ENCODE measurements around the gene CBY2.
A peak's percentile ranks its signal among the peaks of the same experiment; 100 is the strongest.

The CBY2 gene

GRCh38 chr13:45704854-45705695, 3.0 kb downstream of the CBY2 start:
- DNase-seq (ENCODE audit: low read depth in 1 of 2, low spot score in 1 of 2) = no peak
- no peak overlapping the region for H3K27ac ChIP-seq (replicated peaks)

GRCh38 chr13:45705918-45706317, 3.8 kb downstream of the CBY2 start:
- DNase-seq (ENCODE audit: low read depth in 1 of 2, low spot score in 1 of 2) = no peak
- Histone ChIP-seq H3K4me3 (replicated peaks; ENCODE audit: insufficient read depth, low read length) (no peak overlapping the region), H3K27me3 (ENCODE audit: insufficient read depth, poor library complexity, severe bottlenecking) (no peaks in the 10 kb centered on the region), H3K27ac (replicated peaks) (no peak overlapping the region)
- TF ChIP-seq SPI1 (IDR thresholded peaks at IDR 0.05; ENCODE audit: borderline replicate concordance, low read depth) = peak; percentile 74
- no peak for TF ChIP-seq REST (IDR thresholded peaks at IDR 0.05; ENCODE audit: insufficient replicate concordance, low read depth)

More at GRCh38 chr13:45704854-45705695, 3.0 kb downstream of the CBY2 start:
- TF ChIP-seq POLR2AphosphoS5 (IDR thresholded peaks at IDR 0.05; ENCODE audit: low read depth) (no peak), GABPA (IDR thresholded peaks at IDR 0.05; ENCODE audit: low read depth) (no peak), CTCF (IDR thresholded peaks at IDR 0.05; ENCODE audit: insufficient read depth, low read length) (no peak), SPI1 (IDR thresholded peaks at IDR 0.05; ENCODE audit: borderline replicate concordance, low read depth) (no peak), REST (IDR thresholded peaks at IDR 0.05; ENCODE audit: insufficient replicate concordance, low read depth) (no peak)
- Histone ChIP-seq H3K4me3 (replicated peaks; ENCODE audit: insufficient read depth, low read length) (no peak overlapping the region), H3K27me3 (ENCODE audit: insufficient read depth, poor library complexity, severe bottlenecking) (no peaks in the 10 kb centered on the region)

GRCh38 chr13:45707516-45708100, 5.5 kb downstream of the CBY2 start:
- Histone ChIP-seq H3K27ac (replicated peaks) (no peak overlapping the region), H3K27me3 (ENCODE audit: insufficient read depth, poor library complexity, severe bottlenecking) (no peaks in the 10 kb centered on the region), H3K4me3 (replicated peaks; ENCODE audit: insufficient read depth, low read length) (no peak overlapping the region)
- TF ChIP-seq CTCF (IDR thresholded peaks at IDR 0.05; ENCODE audit: insufficient read depth, low read length) (no peak), POLR2AphosphoS5 (IDR thresholded peaks at IDR 0.05; ENCODE audit: low read depth) (no peak), REST (IDR thresholded peaks at IDR 0.05; ENCODE audit: insufficient replicate concordance, low read depth) (no peak), SPI1 (IDR thresholded peaks at IDR 0.05; ENCODE audit: borderline replicate concordance, low read depth) (no peak), GABPA (IDR thresholded peaks at IDR 0.05; ENCODE audit: low read depth) (no peak)
- no peak for DNase-seq (ENCODE audit: low read depth in 1 of 2, low spot score in 1 of 2)

All from HL-60 (cell line).